Uterus (tissue), 2 donors: ENCODE data around the gene LINGO4.

ENCODE experiments used
- CTCF ChIP-seq, 4 experiments: fragments of 200-600 bp in 2 of 4; fragments of 450-650 bp in 2 of 4; sonication (generic) in 2 of 4; IDR thresholded peaks; one replicate each; pipeline ENCODE4 v1.5.1; 2016 to 2019; ENCODE audit warnings: antibody characterized with exemption in 4 of 4, mild to moderate bottlenecking in 2 of 4, moderate library complexity in 1 of 4
- POLR2A ChIP-seq, 2 donors: fragments of 450-650 bp; IDR thresholded peaks; one replicate each; pipeline ENCODE4 v1.6.1; 2016; ENCODE audit warnings: antibody characterized with exemption in 2 of 2, mild to moderate bottlenecking in 1 of 2, moderate library complexity in 1 of 2

- TF ChIP-seq CTCF (IDR thresholded peaks at IDR 0.05) (no peak), POLR2A (IDR thresholded peaks at IDR 0.05) (no peak)
Observed at GRCh38 chr1:151763990-151764389, 41.2 kb downstream of the LINGO4 start.
